ENCODE results near the gene MRPL3. TPM values are rescaled to one million over a fixed set of nuclear protein-coding genes. Genes with fewer than 3 reads are reported as not detected.

Gene MRPL3
- total RNA-seq, 1 experiment from 2014 or later = 162 TPM

DNA sequence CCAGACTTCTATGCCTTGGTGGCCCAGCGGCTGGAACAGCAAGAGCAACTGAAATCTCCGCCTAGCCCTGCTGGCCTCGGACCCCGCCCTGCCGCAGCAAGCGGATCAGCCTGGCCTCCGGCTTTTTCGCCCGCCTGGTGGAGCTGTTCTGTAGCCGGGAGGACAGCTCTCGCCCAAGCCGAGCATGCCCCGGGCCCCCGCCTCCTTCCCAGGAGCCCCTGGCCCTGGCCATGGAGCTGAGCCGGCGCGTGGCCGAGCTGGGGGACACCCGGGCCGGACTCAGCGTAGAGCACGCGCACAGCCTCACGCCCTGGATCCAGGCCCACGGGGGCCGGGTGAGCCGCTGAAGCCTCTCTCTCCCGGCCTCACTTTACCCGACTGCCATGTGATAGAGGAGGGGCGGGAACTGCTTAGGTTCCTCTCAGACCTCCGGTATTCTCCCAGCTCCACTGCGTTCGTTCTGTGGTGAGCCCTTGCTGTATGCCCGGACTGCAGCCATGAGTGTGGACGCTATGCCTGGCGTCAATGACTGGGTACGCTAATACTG lies 24.1 kb upstream of the MRPL3 start (continued):
- TF ChIP-seq ZMAT4 (CRISPR knock-in tag; IDR thresholded peaks at IDR 0.05) (no peak), ZNF425 (CRISPR knock-in tag; conservative IDR thresholded peaks at IDR 0.05) (no peak), NR1H2 (CRISPR knock-in tag; IDR thresholded peaks at IDR 0.05) (no peak), IRF2 (CRISPR knock-in tag; IDR thresholded peaks at IDR 0.05; ENCODE audit: borderline replicate concordance, low read depth) (no peak), ATF1 (CRISPR knock-in tag; IDR thresholded peaks at IDR 0.05) (0 out of 2 replicates have a peak, but pooled peaks have one; percentile 27), TEAD4 (CRISPR knock-in tag; IDR thresholded peaks at IDR 0.05) (peak; percentile 9; the same call in 1 of the 2 replicates), GTF2I (CRISPR knock-in tag; conservative IDR thresholded peaks at IDR 0.05) (no peak), TCF7 (CRISPR knock-in tag; IDR thresholded peaks at IDR 0.05; ENCODE audit: low read depth) (no peak), CREM (CRISPR knock-in tag; IDR thresholded peaks at IDR 0.05) (peak; percentile 42; the same call in 1 of the 2 replicates), AR (CRISPR knock-in tag; IDR thresholded peaks at IDR 0.05) (no peak), ATF3 (CRISPR knock-in tag; conservative IDR thresholded peaks at IDR 0.05) (no peak), NR3C1 (CRISPR knock-in tag; conservative IDR thresholded peaks at IDR 0.05; ENCODE audit: low read depth) (no peak), ZNF423 (CRISPR knock-in tag; IDR thresholded peaks at IDR 0.05) (no peak), HMGA2 (CRISPR knock-in tag; IDR thresholded peaks at IDR 0.05) (no peak), PRRX2 (CRISPR knock-in tag; IDR thresholded peaks at IDR 0.05) (no peak), ETV6 (CRISPR knock-in tag; IDR thresholded peaks at IDR 0.05) (peak; percentile 52), PRDM15 (CRISPR knock-in tag; IDR thresholded peaks at IDR 0.05) (no peak; the same call in 1 of the 2 replicates), GRHL2 (CRISPR knock-in tag; IDR thresholded peaks at IDR 0.05; ENCODE audit: insufficient replicate concordance, severe bottlenecking) (no peak), KAT7 (CRISPR knock-in tag; IDR thresholded peaks at IDR 0.05; ENCODE audit: borderline replicate concordance) (no peak)
- TF ChIP-seq, protein P1, sequence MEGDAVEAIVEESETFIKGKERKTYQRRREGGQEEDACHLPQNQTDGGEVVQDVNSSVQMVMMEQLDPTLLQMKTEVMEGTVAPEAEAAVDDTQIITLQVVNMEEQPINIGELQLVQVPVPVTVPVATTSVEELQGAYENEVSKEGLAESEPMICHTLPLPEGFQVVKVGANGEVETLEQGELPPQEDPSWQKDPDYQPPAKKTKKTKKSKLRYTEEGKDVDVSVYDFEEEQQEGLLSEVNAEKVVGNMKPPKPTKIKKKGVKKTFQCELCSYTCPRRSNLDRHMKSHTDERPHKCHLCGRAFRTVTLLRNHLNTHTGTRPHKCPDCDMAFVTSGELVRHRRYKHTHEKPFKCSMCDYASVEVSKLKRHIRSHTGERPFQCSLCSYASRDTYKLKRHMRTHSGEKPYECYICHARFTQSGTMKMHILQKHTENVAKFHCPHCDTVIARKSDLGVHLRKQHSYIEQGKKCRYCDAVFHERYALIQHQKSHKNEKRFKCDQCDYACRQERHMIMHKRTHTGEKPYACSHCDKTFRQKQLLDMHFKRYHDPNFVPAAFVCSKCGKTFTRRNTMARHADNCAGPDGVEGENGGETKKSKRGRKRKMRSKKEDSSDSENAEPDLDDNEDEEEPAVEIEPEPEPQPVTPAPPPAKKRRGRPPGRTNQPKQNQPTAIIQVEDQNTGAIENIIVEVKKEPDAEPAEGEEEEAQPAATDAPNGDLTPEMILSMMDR (IDR thresholded peaks at IDR 0.05) = no peak
- TF ChIP-seq, protein P2, sequence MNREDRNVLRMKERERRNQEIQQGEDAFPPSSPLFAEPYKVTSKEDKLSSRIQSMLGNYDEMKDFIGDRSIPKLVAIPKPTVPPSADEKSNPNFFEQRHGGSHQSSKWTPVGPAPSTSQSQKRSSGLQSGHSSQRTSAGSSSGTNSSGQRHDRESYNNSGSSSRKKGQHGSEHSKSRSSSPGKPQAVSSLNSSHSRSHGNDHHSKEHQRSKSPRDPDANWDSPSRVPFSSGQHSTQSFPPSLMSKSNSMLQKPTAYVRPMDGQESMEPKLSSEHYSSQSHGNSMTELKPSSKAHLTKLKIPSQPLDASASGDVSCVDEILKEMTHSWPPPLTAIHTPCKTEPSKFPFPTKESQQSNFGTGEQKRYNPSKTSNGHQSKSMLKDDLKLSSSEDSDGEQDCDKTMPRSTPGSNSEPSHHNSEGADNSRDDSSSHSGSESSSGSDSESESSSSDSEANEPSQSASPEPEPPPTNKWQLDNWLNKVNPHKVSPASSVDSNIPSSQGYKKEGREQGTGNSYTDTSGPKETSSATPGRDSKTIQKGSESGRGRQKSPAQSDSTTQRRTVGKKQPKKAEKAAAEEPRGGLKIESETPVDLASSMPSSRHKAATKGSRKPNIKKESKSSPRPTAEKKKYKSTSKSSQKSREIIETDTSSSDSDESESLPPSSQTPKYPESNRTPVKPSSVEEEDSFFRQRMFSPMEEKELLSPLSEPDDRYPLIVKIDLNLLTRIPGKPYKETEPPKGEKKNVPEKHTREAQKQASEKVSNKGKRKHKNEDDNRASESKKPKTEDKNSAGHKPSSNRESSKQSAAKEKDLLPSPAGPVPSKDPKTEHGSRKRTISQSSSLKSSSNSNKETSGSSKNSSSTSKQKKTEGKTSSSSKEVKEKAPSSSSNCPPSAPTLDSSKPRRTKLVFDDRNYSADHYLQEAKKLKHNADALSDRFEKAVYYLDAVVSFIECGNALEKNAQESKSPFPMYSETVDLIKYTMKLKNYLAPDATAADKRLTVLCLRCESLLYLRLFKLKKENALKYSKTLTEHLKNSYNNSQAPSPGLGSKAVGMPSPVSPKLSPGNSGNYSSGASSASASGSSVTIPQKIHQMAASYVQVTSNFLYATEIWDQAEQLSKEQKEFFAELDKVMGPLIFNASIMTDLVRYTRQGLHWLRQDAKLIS (CRISPR knock-in tag; IDR thresholded peaks at IDR 0.05; ENCODE audit: borderline replicate concordance) = 0 out of 2 replicates have a peak, but pooled peaks have one; percentile 35
- TF ChIP-seq, protein P3, sequence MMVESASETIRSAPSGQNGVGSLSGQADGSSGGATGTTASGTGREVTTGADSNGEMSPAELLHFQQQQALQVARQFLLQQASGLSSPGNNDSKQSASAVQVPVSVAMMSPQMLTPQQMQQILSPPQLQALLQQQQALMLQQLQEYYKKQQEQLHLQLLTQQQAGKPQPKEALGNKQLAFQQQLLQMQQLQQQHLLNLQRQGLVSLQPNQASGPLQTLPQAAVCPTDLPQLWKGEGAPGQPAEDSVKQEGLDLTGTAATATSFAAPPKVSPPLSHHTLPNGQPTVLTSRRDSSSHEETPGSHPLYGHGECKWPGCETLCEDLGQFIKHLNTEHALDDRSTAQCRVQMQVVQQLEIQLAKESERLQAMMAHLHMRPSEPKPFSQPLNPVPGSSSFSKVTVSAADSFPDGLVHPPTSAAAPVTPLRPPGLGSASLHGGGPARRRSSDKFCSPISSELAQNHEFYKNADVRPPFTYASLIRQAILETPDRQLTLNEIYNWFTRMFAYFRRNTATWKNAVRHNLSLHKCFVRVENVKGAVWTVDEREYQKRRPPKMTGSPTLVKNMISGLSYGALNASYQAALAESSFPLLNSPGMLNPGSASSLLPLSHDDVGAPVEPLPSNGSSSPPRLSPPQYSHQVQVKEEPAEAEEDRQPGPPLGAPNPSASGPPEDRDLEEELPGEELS (CRISPR knock-in tag; IDR thresholded peaks at IDR 0.05) = peak; percentile 68

Measured in WTC11 (cell line).